ELR (cell line): ENCODE data around the gene TP53I11.

Experiments
- DNase-seq: peaks from one replicate; pipeline ENCODE4 v3.0.0-alpha.2; 2015; ENCODE audit warnings: low read depth

TP53I11 gene

DNA sequence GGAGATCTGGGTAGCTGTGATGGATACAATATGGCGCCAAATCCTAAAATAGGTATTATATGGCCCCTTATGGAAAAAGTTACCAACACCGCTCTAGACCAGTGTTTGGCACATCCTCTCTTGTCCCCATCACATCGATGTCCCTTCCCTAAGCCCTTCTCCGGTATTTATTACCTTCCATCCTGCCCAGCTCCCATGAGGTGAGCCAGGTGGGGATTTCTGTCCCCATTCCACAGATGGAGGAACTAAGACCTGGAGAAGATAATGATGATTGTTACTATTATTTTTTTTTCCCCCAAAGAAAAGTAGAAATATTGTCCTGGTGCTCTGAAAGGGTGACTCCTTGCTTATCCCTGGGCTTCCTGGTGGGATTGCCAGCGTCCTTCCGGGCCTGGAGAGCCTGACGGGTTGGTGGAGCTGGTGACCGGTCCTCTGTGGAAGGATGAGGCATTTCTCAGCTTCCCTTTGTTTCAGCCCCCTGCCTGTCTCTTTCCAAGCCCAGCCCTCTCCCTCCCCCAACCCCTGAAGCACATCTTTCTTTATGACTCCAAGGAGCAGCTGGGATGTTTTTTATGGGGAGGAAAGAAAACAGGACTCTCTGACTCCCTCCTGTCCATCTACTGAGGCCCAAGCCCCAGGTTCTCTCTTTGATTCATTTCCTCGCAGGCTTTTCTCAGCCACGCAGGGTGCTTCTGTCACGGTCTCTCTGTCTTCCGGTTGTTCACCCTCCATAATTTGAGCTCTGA is 65.4 kb downstream of the TP53I11 start:
- no peak for DNase-seq

DNA sequence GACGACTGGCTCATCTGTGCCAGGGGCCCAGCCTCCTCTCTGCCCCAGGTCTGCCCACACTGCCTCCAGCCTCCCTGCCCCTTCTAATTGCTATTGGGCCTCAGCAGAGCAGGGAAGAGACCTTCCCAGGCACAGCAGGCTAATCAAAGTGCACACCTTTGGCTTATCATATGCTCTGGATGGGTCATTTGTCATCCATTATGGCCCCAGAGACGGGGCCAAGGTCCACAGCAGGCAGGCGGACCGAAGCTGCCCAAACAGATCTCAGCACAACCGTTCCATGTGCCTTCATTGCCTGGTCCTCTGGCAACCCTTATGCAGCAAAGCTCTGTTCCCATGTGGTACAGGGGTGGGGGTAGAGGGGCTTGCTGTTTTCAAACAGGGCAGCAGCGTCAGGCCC is 66.6 kb downstream of the TP53I11 start:
- DNase-seq: no peak

DNA sequence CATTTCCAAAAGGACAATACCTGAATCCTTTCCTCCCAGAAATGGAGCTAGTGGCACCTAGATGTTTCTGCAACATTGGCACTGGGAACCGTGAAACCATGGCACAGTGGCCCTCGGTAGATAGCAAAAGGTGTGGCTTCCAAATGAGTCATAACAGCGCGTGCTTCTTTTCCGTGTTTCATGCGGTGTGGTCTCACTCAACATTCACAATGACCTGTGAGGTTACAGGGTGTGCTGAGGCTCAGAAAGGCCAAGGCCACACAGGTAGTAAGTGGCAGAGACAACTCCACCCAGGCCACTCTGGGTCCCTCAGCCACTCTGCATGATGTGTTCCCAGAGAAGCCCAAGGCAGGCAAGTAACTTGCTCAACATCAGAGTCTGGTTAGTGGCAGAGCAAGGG is 67.4 kb downstream of the TP53I11 start:
- no peak for DNase-seq
